ENCODE results near the gene PAQR5.

GRCh38 chr15:69341356-69341755 is 42.6 kb downstream of the PAQR5 start:
- TF ChIP-seq CTCF (IDR thresholded peaks at IDR 0.05; ENCODE audit: low read length) (no peak), EZH2 (IDR thresholded peaks at IDR 0.05; ENCODE audit: borderline replicate concordance, low read length) (no peak)

Data from OCI-LY1 (cell line).